Measurements from ENCODE around the gene CHRM2.

CHRM2 gene

GRCh38 chr7:136877509-136877908, 9.1 kb downstream of the CHRM2 start:
- H3K4me3 ChIP-seq (ENCODE audit: low read depth, low read length), result no peak overlapping the region
- DNase-seq (ENCODE audit: low read depth, low spot score), result no peak
- TF ChIP-seq CTCF (IDR thresholded peaks at IDR 0.05; ENCODE audit: low read depth, low read length), result no peak
- in situ Hi-C loops (cut with HindIII; ENCODE audit: low sequenced_read_pairs), result no loop called here

- peak; percentile 1 for DNase-seq (ENCODE audit: low read depth, low spot score)
- no peak for TF ChIP-seq CTCF (IDR thresholded peaks at IDR 0.05; ENCODE audit: low read depth, low read length)
- in situ Hi-C loops (cut with HindIII; ENCODE audit: low sequenced_read_pairs), result no loop called here
- no peak overlapping the region for H3K4me3 ChIP-seq (ENCODE audit: low read depth, low read length)
Measured at GRCh38 chr7:136877990-136878389, 9.5 kb downstream of the CHRM2 start.

DNA sequence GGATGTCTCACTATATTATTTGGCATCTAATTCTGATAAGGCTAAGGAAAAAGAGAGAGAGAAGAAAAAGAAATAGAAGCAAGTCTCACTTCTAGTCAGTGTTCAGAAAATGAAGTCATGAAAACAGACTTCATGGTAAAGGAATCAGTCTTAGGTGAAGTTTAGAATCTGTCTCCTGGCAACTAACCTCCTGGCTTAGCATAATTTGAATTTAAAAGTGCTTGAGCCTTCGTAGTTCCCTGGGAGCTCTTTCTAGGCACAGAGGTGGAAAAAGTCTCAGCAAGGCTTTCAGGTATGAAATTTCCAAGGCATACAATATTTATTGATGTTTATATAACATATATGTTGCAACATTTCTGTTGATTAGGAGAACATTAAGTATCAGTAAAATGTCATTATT, 10.4 kb downstream of the CHRM2 start:
- no peak overlapping the region for H3K4me3 ChIP-seq (ENCODE audit: low read depth, low read length)
- no peak for TF ChIP-seq CTCF (IDR thresholded peaks at IDR 0.05; ENCODE audit: low read depth, low read length)
- DNase-seq (ENCODE audit: low read depth, low spot score), result no peak
- in situ Hi-C loops (cut with HindIII; ENCODE audit: low sequenced_read_pairs), result no loop called here

DNA sequence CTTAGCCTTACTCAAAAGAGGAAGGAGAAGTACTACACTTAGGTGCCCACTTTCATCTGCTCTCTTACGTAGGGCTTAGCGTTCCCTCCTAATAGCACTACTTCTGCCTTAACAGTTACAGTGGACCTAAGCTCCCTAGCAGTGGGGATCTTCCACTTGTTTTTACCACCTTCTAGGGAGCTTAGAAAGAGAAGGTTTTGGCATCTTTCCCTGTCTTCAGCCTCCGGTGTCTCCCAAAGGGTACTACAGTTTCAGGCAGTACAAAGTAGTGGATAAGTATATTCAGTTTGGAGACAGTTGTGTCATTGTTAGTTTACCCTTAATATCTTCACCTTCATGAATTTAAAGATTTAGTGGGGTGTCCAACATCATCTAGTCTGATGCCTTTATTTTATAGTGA, 14.6 kb downstream of the CHRM2 start:
- in situ Hi-C loops (cut with HindIII; ENCODE audit: low sequenced_read_pairs), result no loop called here
- peak; percentile 9 for DNase-seq (ENCODE audit: low read depth, low spot score)
- H3K4me3 ChIP-seq (ENCODE audit: low read depth, low read length), result no peak overlapping the region
- TF ChIP-seq CTCF (IDR thresholded peaks at IDR 0.05; ENCODE audit: low read depth, low read length), result peak; percentile 20

DNA sequence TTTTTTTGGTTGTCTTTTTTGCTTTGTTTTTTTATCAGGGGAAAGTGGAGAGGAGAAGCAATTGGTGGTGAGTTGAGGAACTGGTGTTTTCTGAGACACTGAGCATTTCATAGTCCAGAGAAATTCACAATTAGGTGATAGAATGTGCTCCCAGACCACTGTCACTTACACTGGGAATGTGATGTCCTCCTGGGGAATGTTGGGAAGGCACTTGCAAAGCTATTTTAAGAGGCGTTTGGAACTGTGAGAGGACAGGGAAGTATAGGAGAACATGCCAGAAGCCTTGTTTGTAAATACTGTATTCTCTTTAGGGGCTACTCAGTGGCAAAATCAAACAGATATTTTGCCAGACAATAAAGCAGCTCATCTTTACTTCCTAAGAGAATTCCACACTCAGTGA, 16.0 kb downstream of the CHRM2 start:
- in situ Hi-C loops (cut with HindIII; ENCODE audit: low sequenced_read_pairs), result no loop called here
- no peak for TF ChIP-seq CTCF (IDR thresholded peaks at IDR 0.05; ENCODE audit: low read depth, low read length)
- H3K4me3 ChIP-seq (ENCODE audit: low read depth, low read length), result no peak overlapping the region
- no peak for DNase-seq (ENCODE audit: low read depth, low spot score)

DNA sequence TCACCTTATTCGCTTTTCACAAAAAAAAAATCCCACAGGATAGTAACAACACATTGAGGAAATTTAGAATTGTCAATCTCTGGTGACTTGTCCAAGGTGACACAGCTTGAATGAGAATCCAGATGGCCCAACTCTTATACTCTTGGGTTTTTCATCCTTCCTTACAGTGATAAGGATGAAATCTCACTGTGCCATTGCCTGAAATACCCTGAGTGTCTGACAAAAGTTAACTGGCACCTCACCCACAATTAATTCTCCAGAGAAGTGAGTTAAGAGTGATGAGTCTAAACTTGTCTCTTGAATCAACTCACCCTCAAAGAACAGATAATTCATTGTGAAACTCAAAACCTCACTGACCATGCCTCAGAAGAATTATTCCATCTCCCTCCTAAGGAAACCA, 18.9 kb downstream of the CHRM2 start:
- no peak for TF ChIP-seq CTCF (IDR thresholded peaks at IDR 0.05; ENCODE audit: low read depth, low read length)
- no peak for DNase-seq (ENCODE audit: low read depth, low spot score)
- H3K4me3 ChIP-seq (ENCODE audit: low read depth, low read length), result no peak overlapping the region
- in situ Hi-C loops (cut with HindIII; ENCODE audit: low sequenced_read_pairs), result no loop called here

GRCh38 chr7:136890399-136890798, 21.9 kb downstream of the CHRM2 start:
- TF ChIP-seq CTCF (IDR thresholded peaks at IDR 0.05; ENCODE audit: low read depth, low read length), result no peak
- in situ Hi-C loops (cut with HindIII; ENCODE audit: low sequenced_read_pairs), result no loop called here
- peak; percentile 52 for DNase-seq (ENCODE audit: low read depth, low spot score)
- no peak overlapping the region for H3K4me3 ChIP-seq (ENCODE audit: low read depth, low read length)
